ENCODE results near the gene RPGR.

Gene RPGR

DNA sequence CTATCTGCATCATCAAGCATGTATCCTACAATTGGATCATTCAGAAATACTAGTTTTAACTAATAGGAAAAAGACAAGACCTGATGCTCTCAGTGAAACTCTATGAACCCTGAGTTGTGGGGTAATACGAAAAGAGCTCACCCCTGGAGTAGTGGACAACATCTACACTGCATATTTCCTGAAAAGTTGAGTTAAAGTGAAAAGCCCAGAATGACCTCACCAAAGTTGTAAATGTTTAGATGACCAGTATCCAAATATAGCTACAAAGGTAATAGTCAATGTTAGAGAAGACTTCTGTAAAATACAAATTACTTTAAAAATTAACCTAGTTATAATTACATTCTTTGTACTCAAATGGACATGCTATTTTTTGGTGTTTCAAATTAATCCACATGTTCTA, 53.9 kb downstream of the RPGR start:
- no peak overlapping the region for H4K8ac ChIP-seq (ENCODE audit: low read depth, low read length)
- no peak for DNase-seq
- H3K36me3 ChIP-seq (ENCODE audit: control insufficient read depth, insufficient read depth, low read length) = no peaks in the 10 kb centered on the region
- no peak overlapping the region for H2AK5ac ChIP-seq (ENCODE audit: low read length)
- H3K4me2 ChIP-seq (ENCODE audit: low read length) = no peak overlapping the region
- no peaks in the 10 kb centered on the region for H3K27me3 ChIP-seq (ENCODE audit: insufficient read depth, low read length, poor library complexity)
- WGBS (ENCODE audit: extremely low coverage, insufficient coverage, low lambda C conversion rate) = no CpG with 5 or more reads among the region's 1 CpG
- H3K9ac ChIP-seq (ENCODE audit: low read length) = no peak overlapping the region
- no peak overlapping the region for H3K56ac ChIP-seq (ENCODE audit: low read length)
- H3K4ac ChIP-seq (ENCODE audit: low read depth, low read length) = no peak overlapping the region
- H2BK120ac ChIP-seq (ENCODE audit: low read depth, low read length) = no peak overlapping the region
- H3K23ac ChIP-seq (ENCODE audit: low read length) = no peak overlapping the region
- no peaks in the 10 kb centered on the region for H3K4me1 ChIP-seq (ENCODE audit: control insufficient read depth, low read depth, low read length)
- no peak overlapping the region for H3K27ac ChIP-seq (ENCODE audit: low read depth, low read length)
- H4K5ac ChIP-seq (ENCODE audit: low read length) = no peak overlapping the region
- H3K18ac ChIP-seq (ENCODE audit: low read length) = no peak overlapping the region
- H2BK15ac ChIP-seq (replicated peaks; ENCODE audit: low read depth) = no peak overlapping the region
- no peaks in the 10 kb centered on the region for H3K79me1 ChIP-seq (ENCODE audit: low read length)
- no peak overlapping the region for H2BK5ac ChIP-seq (ENCODE audit: low read length)
- no peak overlapping the region for H3K4me3 ChIP-seq (ENCODE audit: low read length)
- H3K79me2 ChIP-seq (ENCODE audit: control insufficient read depth, insufficient read depth, low read length) = no peaks in the 10 kb centered on the region

GRCh38 chrX:38271154-38271716, 56.1 kb downstream of the RPGR start:
- Histone ChIP-seq H3K4me1 (ENCODE audit: control insufficient read depth, low read depth, low read length) (no peaks in the 10 kb centered on the region), H3K4ac (ENCODE audit: low read depth, low read length) (no peak overlapping the region), H3K9ac (ENCODE audit: low read length) (no peak overlapping the region), H3K27me3 (ENCODE audit: insufficient read depth, low read length, poor library complexity) (no peaks in the 10 kb centered on the region), H3K36me3 (ENCODE audit: control insufficient read depth, insufficient read depth, low read length) (no peaks in the 10 kb centered on the region), H3K4me2 (ENCODE audit: low read length) (no peak overlapping the region), H3K27ac (ENCODE audit: low read depth, low read length) (no peak overlapping the region), H3K79me2 (ENCODE audit: control insufficient read depth, insufficient read depth, low read length) (no peaks in the 10 kb centered on the region), H2AK5ac (ENCODE audit: low read length) (no peak overlapping the region), H3K4me3 (ENCODE audit: low read length) (no peak overlapping the region), H2BK5ac (ENCODE audit: low read length) (no peak overlapping the region), H3K18ac (ENCODE audit: low read length) (no peak overlapping the region), H2BK15ac (replicated peaks; ENCODE audit: low read depth) (no peak overlapping the region), H4K5ac (ENCODE audit: low read length) (no peak overlapping the region), H3K23ac (ENCODE audit: low read length) (no peak overlapping the region), H3K56ac (ENCODE audit: low read length) (no peak overlapping the region), H2BK120ac (ENCODE audit: low read depth, low read length) (no peak overlapping the region), H3K79me1 (ENCODE audit: low read length) (no peaks in the 10 kb centered on the region), H4K8ac (ENCODE audit: low read depth, low read length) (no peak overlapping the region)
- no peak for DNase-seq

DNA sequence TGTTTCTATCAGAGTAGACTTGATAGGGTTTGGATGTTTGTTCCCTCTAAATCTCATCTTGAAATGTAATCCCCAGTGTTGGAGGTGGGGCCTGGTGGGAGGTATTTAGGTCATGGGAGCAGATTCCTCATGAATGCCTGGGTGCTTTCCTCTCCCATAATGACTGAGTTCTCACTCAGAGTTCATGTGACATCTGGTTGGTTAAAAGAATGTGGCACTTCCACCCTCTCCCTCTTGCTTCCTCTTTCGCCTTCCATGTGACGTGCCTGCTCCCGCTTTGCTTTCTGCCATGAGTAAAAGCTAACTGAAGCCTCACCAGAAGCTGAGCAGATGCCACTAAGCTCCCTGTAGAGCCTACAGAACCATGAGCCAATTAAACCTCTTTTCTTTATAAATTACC, 59.3 kb downstream of the RPGR start:
- H3K27ac ChIP-seq (ENCODE audit: low read depth, low read length) = no peak overlapping the region
- peak; percentile 37 for DNase-seq
- H2BK15ac ChIP-seq (replicated peaks; ENCODE audit: low read depth) = no peak overlapping the region
- H3K4me2 ChIP-seq (ENCODE audit: low read length) = no peak overlapping the region
- H4K8ac ChIP-seq (ENCODE audit: low read depth, low read length) = no peak overlapping the region
- H3K27me3 ChIP-seq (ENCODE audit: insufficient read depth, low read length, poor library complexity) = no peaks in the 10 kb centered on the region
- H3K36me3 ChIP-seq (ENCODE audit: control insufficient read depth, insufficient read depth, low read length) = no peaks in the 10 kb centered on the region
- no peak overlapping the region for H3K56ac ChIP-seq (ENCODE audit: low read length)
- H3K23ac ChIP-seq (ENCODE audit: low read length) = no peak overlapping the region
- WGBS (ENCODE audit: extremely low coverage, insufficient coverage, low lambda C conversion rate) = no CpG with 5 or more reads among the region's 3 CpGs
- no peak overlapping the region for H3K4ac ChIP-seq (ENCODE audit: low read depth, low read length)
- H2BK5ac ChIP-seq (ENCODE audit: low read length) = no peak overlapping the region
- H3K18ac ChIP-seq (ENCODE audit: low read length) = no peak overlapping the region
- no peak overlapping the region for H4K5ac ChIP-seq (ENCODE audit: low read length)
- H2BK120ac ChIP-seq (ENCODE audit: low read depth, low read length) = no peak overlapping the region
- H2AK5ac ChIP-seq (ENCODE audit: low read length) = no peak overlapping the region
- H3K4me3 ChIP-seq (ENCODE audit: low read length) = no peak overlapping the region
- no peaks in the 10 kb centered on the region for H3K79me1 ChIP-seq (ENCODE audit: low read length)
- H3K79me2 ChIP-seq (ENCODE audit: control insufficient read depth, insufficient read depth, low read length) = no peaks in the 10 kb centered on the region
- H3K9ac ChIP-seq (ENCODE audit: low read length) = no peak overlapping the region
- H3K4me1 ChIP-seq (ENCODE audit: control insufficient read depth, low read depth, low read length) = no peaks in the 10 kb centered on the region

- no peak for DNase-seq
- Histone ChIP-seq H4K5ac (ENCODE audit: low read length) (no peak overlapping the region), H3K23ac (ENCODE audit: low read length) (no peak overlapping the region), H3K4ac (ENCODE audit: low read depth, low read length) (no peak overlapping the region), H3K4me2 (ENCODE audit: low read length) (no peak overlapping the region), H3K27me3 (ENCODE audit: insufficient read depth, low read length, poor library complexity) (no peaks in the 10 kb centered on the region), H3K4me1 (ENCODE audit: control insufficient read depth, low read depth, low read length) (no peaks in the 10 kb centered on the region), H3K27ac (ENCODE audit: low read depth, low read length) (no peak overlapping the region), H3K36me3 (ENCODE audit: control insufficient read depth, insufficient read depth, low read length) (no peaks in the 10 kb centered on the region), H2BK5ac (ENCODE audit: low read length) (no peak overlapping the region), H3K56ac (ENCODE audit: low read length) (no peak overlapping the region), H2BK120ac (ENCODE audit: low read depth, low read length) (no peak overlapping the region), H3K4me3 (ENCODE audit: low read length) (no peak overlapping the region), H2AK5ac (ENCODE audit: low read length) (no peak overlapping the region), H3K79me2 (ENCODE audit: control insufficient read depth, insufficient read depth, low read length) (no peaks in the 10 kb centered on the region), H3K18ac (ENCODE audit: low read length) (no peak overlapping the region), H4K8ac (ENCODE audit: low read depth, low read length) (no peak overlapping the region), H3K9ac (ENCODE audit: low read length) (no peak overlapping the region), H2BK15ac (replicated peaks; ENCODE audit: low read depth) (no peak overlapping the region), H3K79me1 (ENCODE audit: low read length) (no peaks in the 10 kb centered on the region)
- no CpG with 5 or more reads among the region's 9 CpGs for WGBS (ENCODE audit: extremely low coverage, insufficient coverage, low lambda C conversion rate)
Observed at GRCh38 chrX:38262715-38263620, 64.3 kb downstream of the RPGR start.

GRCh38 chrX:38260231-38260630, 67.1 kb downstream of the RPGR start:
- Histone ChIP-seq H3K27me3 (ENCODE audit: insufficient read depth, low read length, poor library complexity) (no peaks in the 10 kb centered on the region), H3K4me3 (ENCODE audit: low read length) (no peak overlapping the region), H4K5ac (ENCODE audit: low read length) (no peak overlapping the region), H3K79me1 (ENCODE audit: low read length) (no peaks in the 10 kb centered on the region), H3K9ac (ENCODE audit: low read length) (no peak overlapping the region), H3K18ac (ENCODE audit: low read length) (no peak overlapping the region), H3K4ac (ENCODE audit: low read depth, low read length) (no peak overlapping the region), H3K23ac (ENCODE audit: low read length) (no peak overlapping the region), H4K8ac (ENCODE audit: low read depth, low read length) (no peak overlapping the region), H3K56ac (ENCODE audit: low read length) (no peak overlapping the region), H2AK5ac (ENCODE audit: low read length) (no peak overlapping the region), H2BK120ac (ENCODE audit: low read depth, low read length) (no peak overlapping the region), H3K4me1 (ENCODE audit: control insufficient read depth, low read depth, low read length) (no peaks in the 10 kb centered on the region), H3K4me2 (ENCODE audit: low read length) (no peak overlapping the region), H3K36me3 (ENCODE audit: control insufficient read depth, insufficient read depth, low read length) (no peaks in the 10 kb centered on the region), H3K79me2 (ENCODE audit: control insufficient read depth, insufficient read depth, low read length) (no peaks in the 10 kb centered on the region), H2BK5ac (ENCODE audit: low read length) (no peak overlapping the region), H2BK15ac (replicated peaks; ENCODE audit: low read depth) (no peak overlapping the region), H3K27ac (ENCODE audit: low read depth, low read length) (no peak overlapping the region)
- peak; percentile 65 for DNase-seq
- no CpG with 5 or more reads among the region's 4 CpGs for WGBS (ENCODE audit: extremely low coverage, insufficient coverage, low lambda C conversion rate)
